ENCODE results near the gene LRGUK. TPM values are rescaled to one million over a fixed set of nuclear protein-coding genes. Genes with fewer than 3 reads are reported as not detected.

Gene LRGUK
- total and polyA plus RNA-seq, 2 donors (not counting 3 experiments of a cell fraction or from before 2014, with no cell fraction given), result 0.10 to 0.11 TPM

DNA sequence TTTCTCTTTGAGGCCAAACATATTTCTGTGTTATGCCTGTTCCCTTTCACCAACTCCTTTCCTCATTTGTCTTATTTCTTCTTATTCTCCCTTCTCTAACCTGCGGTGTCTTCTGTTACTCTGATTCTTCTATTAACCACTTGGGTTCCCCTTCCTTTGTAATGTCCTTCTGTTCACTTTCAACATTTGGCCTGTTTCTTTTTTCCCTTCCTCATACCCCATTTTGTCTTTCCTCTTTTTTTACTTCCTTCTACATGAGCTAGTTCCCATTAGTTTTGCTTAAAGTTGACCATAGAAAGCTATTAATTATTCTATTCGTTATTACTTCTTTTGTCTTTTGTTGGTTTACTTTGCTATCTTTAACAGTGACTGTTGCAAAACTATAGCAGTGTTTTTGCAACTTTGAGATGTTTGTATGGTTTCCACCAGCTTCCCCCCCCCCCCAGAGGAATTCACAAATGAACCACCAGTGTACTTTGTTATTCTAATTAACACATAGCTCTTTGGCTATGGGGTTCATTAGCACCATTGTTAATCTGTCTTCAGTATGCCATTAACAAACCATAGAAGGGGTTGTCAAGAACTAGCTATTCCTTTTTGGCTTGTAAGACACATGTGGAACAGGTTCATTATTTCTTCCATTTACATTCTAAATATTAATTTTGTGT is 2.9 kb downstream of the LRGUK start:
- Histone ChIP-seq H3K27ac (ENCODE audit: insufficient read depth, low read depth, low read length) (no peak overlapping the region), H3K9ac (replicated peaks; ENCODE audit: extremely low read depth, insufficient read depth, low read length) (no peak overlapping the region), H3K4me1 (ENCODE audit: control insufficient read depth, extremely low read depth, insufficient read depth, low read length) (no peaks in the 10 kb centered on the region), H3K9me3 (replicated peaks; ENCODE audit: control insufficient read depth, insufficient read depth, low read length) (no peaks in the 10 kb centered on the region), H2AFZ (ENCODE audit: low read depth, low read length) (no peak overlapping the region), H3K4me2 (ENCODE audit: insufficient read depth, low read length) (no peak overlapping the region), H4K20me1 (replicated peaks; ENCODE audit: control insufficient read depth, extremely low read depth, insufficient read depth, low read length) (no peaks in the 10 kb centered on the region), H3K4me3 (replicated peaks in 1 of 3; ENCODE audit: insufficient read depth in 1 of 3, low read depth in 1 of 3, low read length in 3 of 3) (no peak overlapping the region), H3K36me3 (ENCODE audit: control insufficient read depth in 2 of 2, extremely low read depth in 1 of 2, insufficient read depth in 2 of 2, low read length in 2 of 2) (no peaks in the 10 kb centered on the region), H3K79me2 (ENCODE audit: control insufficient read depth, insufficient read depth, low read length) (no peaks in the 10 kb centered on the region), H3K27me3 (ENCODE audit: control insufficient read depth in 2 of 2, insufficient read depth in 2 of 2, low read length in 2 of 2) (peaks cover 13 to 31% of the 10 kb centered on the region in 2 experiments), H3K9me1 (replicated peaks; ENCODE audit: control insufficient read depth, extremely low read depth, insufficient read depth, low read length) (no peaks in the 10 kb centered on the region)
- dilution Hi-C loops (cut with MboI; ENCODE audit: extremely low pct_ligation_motif_present, low sequenced_read_pairs) (no loop called here), intact Hi-C loops (cut with micrococcal nuclease) (loop anchor here (5.0 kb wide), 2 partner anchors 187 to 1048 kb away; partner anchors contain the start of genes CHCHD3 and SLC35B4)
- DNase-seq (ENCODE audit: low read depth, low spot score) (no peak), FAIRE-seq (no peak)
- BruUV-seq (replicated peaks), result no TSS peak
- no peak for TF ChIP-seq JUN (IDR thresholded peaks at IDR 0.05; ENCODE audit: borderline replicate concordance, insufficient read depth, insufficient read length, low read depth)
- no peak for TF ChIP-seq MYC (IDR thresholded peaks at IDR 0.05; ENCODE audit: low read depth, low read length)
- no peak for TF ChIP-seq POLR2A (IDR thresholded peaks at IDR 0.05; ENCODE audit: low read depth, low read length)
- TF ChIP-seq GATA2 (IDR thresholded peaks at IDR 0.05; ENCODE audit: insufficient read depth, insufficient read length, low read depth, low read length), result no peak
- no peak for TF ChIP-seq FOS (IDR thresholded peaks at IDR 0.05; ENCODE audit: borderline replicate concordance, insufficient read depth, low read length)
- TF ChIP-seq, protein P1, sequence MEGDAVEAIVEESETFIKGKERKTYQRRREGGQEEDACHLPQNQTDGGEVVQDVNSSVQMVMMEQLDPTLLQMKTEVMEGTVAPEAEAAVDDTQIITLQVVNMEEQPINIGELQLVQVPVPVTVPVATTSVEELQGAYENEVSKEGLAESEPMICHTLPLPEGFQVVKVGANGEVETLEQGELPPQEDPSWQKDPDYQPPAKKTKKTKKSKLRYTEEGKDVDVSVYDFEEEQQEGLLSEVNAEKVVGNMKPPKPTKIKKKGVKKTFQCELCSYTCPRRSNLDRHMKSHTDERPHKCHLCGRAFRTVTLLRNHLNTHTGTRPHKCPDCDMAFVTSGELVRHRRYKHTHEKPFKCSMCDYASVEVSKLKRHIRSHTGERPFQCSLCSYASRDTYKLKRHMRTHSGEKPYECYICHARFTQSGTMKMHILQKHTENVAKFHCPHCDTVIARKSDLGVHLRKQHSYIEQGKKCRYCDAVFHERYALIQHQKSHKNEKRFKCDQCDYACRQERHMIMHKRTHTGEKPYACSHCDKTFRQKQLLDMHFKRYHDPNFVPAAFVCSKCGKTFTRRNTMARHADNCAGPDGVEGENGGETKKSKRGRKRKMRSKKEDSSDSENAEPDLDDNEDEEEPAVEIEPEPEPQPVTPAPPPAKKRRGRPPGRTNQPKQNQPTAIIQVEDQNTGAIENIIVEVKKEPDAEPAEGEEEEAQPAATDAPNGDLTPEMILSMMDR (IDR thresholded peaks at IDR 0.05; ENCODE audit: extremely low read depth in 1 of 2, insufficient read depth in 1 of 2, low read depth in 1 of 2, low read length in 2 of 2), result no peak
- no peak for TF ChIP-seq EZH2 (IDR thresholded peaks at IDR 0.05; ENCODE audit: borderline replicate concordance, low read depth, low read length, severe bottlenecking)
- no peak for TF ChIP-seq POLR2AphosphoS5 (IDR thresholded peaks at IDR 0.05; ENCODE audit: insufficient read depth, low read depth, low read length)
- TF ChIP-seq, protein P2, sequence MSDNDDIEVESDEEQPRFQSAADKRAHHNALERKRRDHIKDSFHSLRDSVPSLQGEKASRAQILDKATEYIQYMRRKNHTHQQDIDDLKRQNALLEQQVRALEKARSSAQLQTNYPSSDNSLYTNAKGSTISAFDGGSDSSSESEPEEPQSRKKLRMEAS (IDR thresholded peaks at IDR 0.05; ENCODE audit: insufficient read depth, insufficient read length), result no peak
- ChIA-PET POLR2A (no interaction called here), CTCF (interaction anchor here (0.8 kb wide), 1 partner anchor 11 kb away, joined by 9 read pairs; no protein-coding TSS in a partner anchor)
